ENCODE results near the gene RNF150. TPM values are rescaled to one million over a fixed set of nuclear protein-coding genes. Genes with fewer than 3 reads are reported as not detected.
"Not testable (repeated sequence)": the region's sequence is repeated elsewhere in the genome, so short reads cannot be mapped to it uniquely, and the experiment has no call there.

Gene RNF150
- polyA plus RNA-seq, 3 donors: 0.21 TPM; not detected in 2

- no peak for DNase-seq
- no peak for TF ChIP-seq CTCF (IDR thresholded peaks at IDR 0.05)
- Mint-ChIP-seq H3K36me3 (no peaks in the 10 kb centered on the region), H3K27ac (no peak overlapping the region), H3K4me3 (no peak overlapping the region), H3K27me3 (ENCODE audit: low read depth in 3 of 3) (no peaks in the 10 kb centered on the region), H3K4me1 (peaks cover 11% of the 10 kb centered on the region), H3K9me3 (peaks cover 9 to 20% (median 14%) of the 10 kb centered on the region in 7 donors)
- H3K9ac ChIP-seq (ENCODE audit: insufficient read depth, low read length, poor library complexity, severe bottlenecking): no peak overlapping the region
- H3K27ac ChIP-seq (ENCODE audit: low read depth in 1 of 2, low read length in 2 of 2): no peak overlapping the region
- H4K20me1 ChIP-seq (ENCODE audit: insufficient read depth, low read length): no peaks in the 10 kb centered on the region
- H3K4me3 ChIP-seq (replicated peaks in 1 of 3; ENCODE audit: low read depth in 2 of 3, low read length in 3 of 3): no peak overlapping the region
- H3K4me1 ChIP-seq (ENCODE audit: control insufficient read depth in 1 of 2, insufficient read depth in 2 of 2, low read length in 2 of 2): peaks cover 7 to 13% of the 10 kb centered on the region in 2 donors
- H3K4me2 ChIP-seq (replicated peaks; ENCODE audit: extremely low read depth, low read length, poor library complexity, severe bottlenecking): no peak overlapping the region
- no peaks in the 10 kb centered on the region for H3K79me2 ChIP-seq (ENCODE audit: insufficient read depth, low read length)
- no peaks in the 10 kb centered on the region for H3K36me3 ChIP-seq (replicated peaks in 1 of 2; ENCODE audit: control insufficient read depth in 1 of 2, insufficient read depth in 2 of 2, low read length in 2 of 2)
- no peak overlapping the region for H2AFZ ChIP-seq (ENCODE audit: insufficient read depth, low read depth, low read length, poor library complexity, severe bottlenecking)
- intact Hi-C loops (cut with micrococcal nuclease): no loop called here
- peaks cover 5 to 12% of the 10 kb centered on the region in 2 donors for H3K9me3 ChIP-seq (replicated peaks in 1 of 2; ENCODE audit: control insufficient read depth in 1 of 2, insufficient read depth in 1 of 2, low read length in 2 of 2)
- H3K27me3 ChIP-seq (ENCODE audit: control insufficient read depth in 2 of 2, insufficient read depth in 2 of 2, low read length in 2 of 2): no peaks in the 10 kb centered on the region
Observed at GRCh38 chr4:141169391-141169790, 36.1 kb upstream of the RNF150 start.

GRCh38 chr4:141165001-141165400 lies 31.7 kb upstream of the RNF150 start:
- H2AFZ ChIP-seq (ENCODE audit: insufficient read depth, low read depth, low read length, poor library complexity, severe bottlenecking); H3K36me3 ChIP-seq (replicated peaks in 1 of 2; ENCODE audit: control insufficient read depth in 1 of 2, insufficient read depth in 2 of 2, low read length in 2 of 2); H3K27me3 Mint-ChIP-seq (ENCODE audit: low read depth in 3 of 3); H3K9ac ChIP-seq (ENCODE audit: insufficient read depth, low read length, poor library complexity, severe bottlenecking); H3K4me2 ChIP-seq (replicated peaks; ENCODE audit: extremely low read depth, low read length, poor library complexity, severe bottlenecking); H3K27ac Mint-ChIP-seq; H3K36me3 Mint-ChIP-seq; H3K4me1 ChIP-seq (ENCODE audit: control insufficient read depth in 1 of 2, insufficient read depth in 2 of 2, low read length in 2 of 2); H3K4me3 ChIP-seq (replicated peaks in 1 of 3; ENCODE audit: low read depth in 2 of 3, low read length in 3 of 3); H3K4me1 Mint-ChIP-seq; H3K27me3 ChIP-seq (ENCODE audit: control insufficient read depth in 2 of 2, insufficient read depth in 2 of 2, low read length in 2 of 2); DNase-seq; H4K20me1 ChIP-seq (ENCODE audit: insufficient read depth, low read length); H3K27ac ChIP-seq (ENCODE audit: low read depth in 1 of 2, low read length in 2 of 2); H3K79me2 ChIP-seq (ENCODE audit: insufficient read depth, low read length); intact Hi-C loops (cut with micrococcal nuclease); H3K4me3 Mint-ChIP-seq: not testable (repeated sequence)
- peaks cover 9 to 20% (median 12%) of the 10 kb centered on the region in 7 donors for H3K9me3 Mint-ChIP-seq
- H3K9me3 ChIP-seq (replicated peaks in 1 of 2; ENCODE audit: control insufficient read depth in 1 of 2, insufficient read depth in 1 of 2, low read length in 2 of 2): peaks cover 5 to 12% of the 10 kb centered on the region in 2 donors
- 83% methylated on average over 1 of the region's 5 CpGs for WGBS (ENCODE audit: insufficient coverage)

All from CD14-positive monocyte (primary cell).